NK-92 (cell line): ENCODE data around the gene NANOGP8.
"Not testable (repeated sequence)": the region's sequence is repeated elsewhere in the genome, so short reads cannot be mapped to it uniquely, and the experiment has no call there.

Experiments used
- DNase-seq: peaks from one replicate; lab custom pipeline; 2025; ENCODE audit not compliant: unreplicated experiment; lab: John Stamatoyannopoulos, UW

The NANOGP8 gene

DNA sequence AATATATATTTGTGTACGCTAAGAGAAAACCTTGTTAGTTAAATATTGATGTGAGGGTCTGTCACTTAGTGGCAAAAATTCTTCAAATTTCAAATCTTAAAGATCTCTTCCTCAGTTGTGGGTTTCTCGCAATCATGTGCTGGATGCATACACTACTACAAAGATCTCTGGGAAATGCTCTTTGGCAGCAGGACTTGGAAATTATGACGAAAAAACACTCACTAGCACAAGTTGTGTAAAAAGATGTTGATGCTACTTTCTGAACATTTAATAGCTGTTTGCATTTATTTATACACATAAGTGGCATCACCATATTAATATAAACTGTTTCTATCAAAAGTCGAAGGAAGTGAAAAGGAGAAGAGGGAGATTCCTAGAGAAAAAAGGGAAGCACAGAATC lies 10.8 kb upstream of the NANOGP8 start:
- DNase-seq = no peak

DNA sequence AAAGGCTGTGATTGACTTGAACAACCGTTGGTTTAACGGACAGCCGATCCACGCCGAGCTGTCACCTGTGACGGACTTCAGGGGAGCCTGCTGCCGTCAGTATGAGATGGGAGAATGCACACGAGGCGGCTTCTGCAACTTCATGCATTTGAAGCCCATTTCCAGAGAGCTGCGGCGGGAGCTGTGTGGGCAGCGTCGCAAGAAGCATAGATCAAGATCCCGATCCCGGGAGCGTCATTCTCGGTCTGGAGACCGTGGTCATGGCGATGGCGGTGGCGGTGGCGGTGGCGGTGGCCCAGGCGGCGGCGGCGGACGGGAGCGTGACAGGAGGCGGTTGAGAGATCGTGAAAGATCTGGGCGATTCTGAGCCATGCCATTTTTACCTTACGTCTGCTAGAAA lies 7.8 kb upstream of the NANOGP8 start:
- DNase-seq = no peak

DNA sequence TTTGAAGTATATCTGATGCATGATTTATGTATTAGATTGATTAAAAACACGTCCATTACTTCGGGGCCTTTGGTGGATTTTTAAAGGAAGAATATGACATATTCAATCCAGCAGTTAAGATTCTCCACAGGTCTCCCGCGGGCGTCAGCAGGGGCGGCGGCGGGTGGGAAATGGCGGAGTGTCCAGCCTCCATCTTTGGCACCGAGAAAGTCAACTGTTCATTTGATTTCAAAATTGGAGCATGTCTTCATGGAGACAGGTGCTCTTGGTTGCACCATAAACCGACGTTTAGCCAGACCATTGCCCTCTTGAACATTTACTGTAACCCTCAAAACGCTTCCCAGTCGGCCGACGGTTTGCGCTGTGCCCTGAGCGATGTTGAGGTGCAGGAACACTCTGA lies 7.2 kb upstream of the NANOGP8 start:
- no peak for DNase-seq

DNA sequence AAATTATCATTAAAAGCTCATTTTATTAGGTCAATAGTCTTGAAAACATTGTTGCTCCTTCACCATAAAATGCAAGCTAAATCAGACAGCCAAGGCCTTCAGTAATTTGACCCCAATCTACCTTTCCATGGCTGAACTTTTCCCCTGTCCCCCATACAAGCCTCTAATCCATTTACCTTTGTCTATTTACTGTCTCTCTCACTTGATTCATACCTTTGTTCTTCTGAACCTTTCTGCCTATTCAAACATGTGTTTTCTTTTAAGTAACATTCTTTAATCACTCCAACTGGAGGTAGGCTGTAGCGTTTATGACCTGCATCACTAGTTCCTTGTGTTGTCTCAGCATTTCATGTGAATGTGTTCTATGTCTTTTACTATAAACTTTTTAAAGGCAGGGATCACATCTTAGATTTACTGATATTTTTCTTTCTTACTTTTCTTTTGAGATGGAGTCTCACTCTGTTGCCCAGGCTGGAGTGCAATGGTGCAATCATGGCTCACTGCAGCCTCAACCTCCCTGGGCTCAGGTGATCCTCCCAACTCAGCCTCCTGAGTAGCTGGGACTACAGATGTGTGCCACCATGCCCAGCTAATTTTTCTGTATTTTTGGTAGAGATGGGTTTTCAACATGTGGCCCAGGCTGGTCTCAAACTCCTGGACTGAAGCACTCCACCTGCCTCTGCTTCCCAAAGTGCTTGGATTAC lies 5.2 kb upstream of the NANOGP8 start:
- DNase-seq = no peak

DNA sequence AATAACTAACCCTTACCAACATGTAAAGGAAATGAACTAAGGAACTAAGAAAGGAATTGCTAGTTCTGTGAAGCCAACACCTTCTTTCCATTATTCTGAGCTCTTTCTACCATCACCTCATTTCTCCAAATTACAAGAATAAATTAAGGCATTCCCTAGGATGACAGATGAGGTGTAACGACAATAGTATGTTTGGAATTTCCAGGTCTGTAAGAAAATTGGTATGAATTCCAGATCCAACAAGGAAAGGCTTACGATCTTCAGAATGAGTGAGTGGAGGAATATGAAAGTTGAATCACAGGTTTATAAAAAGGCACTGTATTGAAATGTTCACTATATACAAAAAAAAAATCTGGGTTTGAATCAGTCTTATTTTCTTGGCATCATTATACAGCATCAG lies 4.5 kb upstream of the NANOGP8 start:
- no peak for DNase-seq

DNA sequence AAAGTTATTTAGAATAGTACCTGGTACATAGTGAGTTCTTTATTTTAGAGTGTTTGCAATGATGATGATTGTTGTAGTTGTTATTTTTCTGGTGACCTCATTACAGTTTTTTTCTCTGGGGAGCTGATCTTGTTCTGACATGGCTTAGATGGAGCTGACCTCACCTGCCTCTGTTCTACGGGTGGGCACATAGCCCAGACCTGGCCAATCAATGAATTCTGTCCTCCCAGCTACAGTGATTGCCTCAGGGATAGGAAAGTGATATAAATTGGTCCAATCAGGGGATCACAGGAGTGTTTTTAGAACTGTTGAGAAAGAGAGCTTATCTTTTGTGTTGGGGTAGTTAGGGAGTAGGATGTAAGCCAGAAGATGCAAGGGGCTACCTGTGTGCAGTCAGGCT lies 3.2 kb upstream of the NANOGP8 start:
- DNase-seq = no peak

DNA sequence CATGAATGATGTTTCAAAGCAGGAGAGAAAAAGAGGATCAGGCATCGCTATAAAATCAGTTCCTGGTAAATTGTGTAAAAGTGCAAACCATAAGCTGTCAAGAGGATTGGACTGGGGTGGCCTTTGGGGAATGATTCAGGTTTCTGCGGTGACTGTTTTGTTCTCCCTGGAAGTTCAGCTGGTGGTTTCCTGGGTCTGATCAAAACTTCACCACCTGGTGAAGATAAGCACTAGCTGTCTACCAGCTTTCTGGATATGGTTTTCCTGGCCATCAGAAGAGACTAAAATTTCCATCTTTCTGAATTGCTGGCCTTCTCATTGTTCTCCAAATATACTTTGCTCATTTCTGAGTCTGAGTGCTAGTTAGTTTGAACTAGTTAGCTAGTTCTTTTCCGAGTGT lies 2.7 kb upstream of the NANOGP8 start:
- DNase-seq = no peak

DNA sequence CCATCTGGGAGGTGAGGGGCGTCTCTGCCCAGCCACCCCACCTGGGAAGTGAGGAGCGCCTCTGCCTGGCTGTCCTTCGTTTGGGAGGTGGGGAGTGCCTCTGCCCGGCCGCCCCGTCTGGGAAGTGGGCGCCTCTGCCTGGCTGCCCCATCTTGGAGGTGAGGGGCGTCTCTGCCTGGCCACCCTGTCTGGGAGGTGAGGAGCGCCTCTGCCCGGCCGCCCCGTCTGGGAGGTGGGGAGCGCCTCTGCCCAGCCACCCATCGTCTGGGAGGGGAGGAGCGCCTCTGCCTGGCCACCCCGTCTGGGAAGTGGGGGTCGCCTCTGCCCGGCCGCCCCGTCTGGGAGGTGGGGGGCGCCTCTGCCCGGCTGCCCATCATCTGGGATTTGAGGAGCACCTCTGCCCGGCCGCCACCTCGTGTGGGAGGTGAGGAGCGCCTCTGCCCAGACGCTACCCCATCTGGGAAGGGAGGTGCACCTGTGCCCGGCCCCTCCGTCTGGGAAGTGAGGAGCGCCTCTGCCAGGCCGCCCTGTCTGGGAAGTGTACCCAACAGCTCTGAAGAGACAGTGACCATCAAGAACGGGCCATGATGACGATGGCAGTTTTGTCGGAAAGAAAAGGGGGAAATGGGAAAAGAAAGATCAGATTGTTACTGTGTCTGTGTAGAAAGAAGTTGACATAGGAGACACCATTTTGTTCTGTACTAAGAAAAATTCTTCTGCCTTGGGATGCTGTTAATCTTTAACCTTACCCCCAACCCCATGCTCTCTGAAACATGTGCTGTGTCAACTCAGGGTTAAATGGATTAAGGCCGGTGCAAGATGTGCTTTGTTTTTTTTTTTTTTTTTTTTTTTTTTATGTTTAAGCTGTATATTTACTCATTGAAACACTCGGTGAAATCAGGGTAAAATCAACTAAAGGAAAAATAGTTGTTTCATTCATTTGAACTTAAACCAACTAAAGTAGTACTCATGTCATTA lies 2.4 kb downstream of the NANOGP8 start:
- DNase-seq = not testable (repeated sequence)

DNA sequence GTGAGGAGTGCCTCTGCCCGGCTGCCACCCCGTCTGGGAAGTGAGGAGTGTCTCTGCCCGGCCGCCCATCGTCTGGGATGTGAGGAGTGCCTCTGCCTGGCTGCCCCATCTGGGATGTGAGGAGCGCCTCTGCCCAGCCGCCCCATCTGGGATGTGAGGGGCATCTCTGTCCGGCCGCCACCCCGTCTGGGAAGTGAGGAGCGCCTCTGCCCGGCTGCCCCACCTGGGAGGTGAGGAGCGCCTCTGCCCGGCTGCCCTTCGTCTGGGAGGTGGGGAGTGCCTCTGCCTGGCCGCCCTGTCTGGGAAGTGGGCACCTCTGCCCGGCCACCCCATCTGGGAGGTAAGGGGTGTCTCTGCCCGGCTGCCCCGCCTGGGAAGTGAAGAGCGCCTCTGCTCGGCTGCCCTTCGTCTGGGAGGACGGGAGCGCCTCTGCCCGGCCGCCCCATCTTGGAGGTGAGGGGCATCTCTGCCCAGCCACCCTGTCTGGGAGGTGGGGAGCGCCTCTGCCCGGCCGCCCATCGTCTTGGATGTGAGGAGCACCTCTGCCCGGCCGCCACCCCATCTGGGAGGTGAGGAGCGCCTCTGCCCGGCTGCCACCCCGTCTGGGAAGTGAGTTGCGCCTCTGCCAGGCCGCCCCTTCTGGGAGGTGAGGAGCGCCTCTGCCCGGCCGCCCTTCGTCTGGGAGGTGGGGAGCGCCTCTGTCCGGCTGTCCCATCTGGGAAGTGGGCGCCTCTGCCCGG lies 3.3 kb downstream of the NANOGP8 start:
- DNase-seq = not testable (repeated sequence)

DNA sequence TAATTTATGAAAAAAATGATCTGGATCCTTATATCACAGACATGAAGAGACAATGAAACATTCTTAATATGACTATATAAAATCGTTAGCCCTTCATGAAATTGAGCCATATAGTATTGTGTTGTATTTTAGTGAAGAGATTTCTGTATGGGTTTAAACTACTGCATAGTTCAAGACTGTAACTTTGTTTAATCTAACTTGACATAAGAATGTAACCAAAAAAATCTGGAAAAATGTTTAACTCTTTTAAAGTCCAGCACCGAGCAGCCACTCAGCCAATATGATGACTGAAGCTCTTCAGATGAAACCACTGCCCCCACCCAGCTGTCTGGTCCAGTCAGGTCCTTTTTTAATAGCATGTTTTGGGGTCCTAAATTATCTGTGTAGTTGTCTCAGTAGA lies 4.9 kb downstream of the NANOGP8 start:
- DNase-seq = no peak

DNA sequence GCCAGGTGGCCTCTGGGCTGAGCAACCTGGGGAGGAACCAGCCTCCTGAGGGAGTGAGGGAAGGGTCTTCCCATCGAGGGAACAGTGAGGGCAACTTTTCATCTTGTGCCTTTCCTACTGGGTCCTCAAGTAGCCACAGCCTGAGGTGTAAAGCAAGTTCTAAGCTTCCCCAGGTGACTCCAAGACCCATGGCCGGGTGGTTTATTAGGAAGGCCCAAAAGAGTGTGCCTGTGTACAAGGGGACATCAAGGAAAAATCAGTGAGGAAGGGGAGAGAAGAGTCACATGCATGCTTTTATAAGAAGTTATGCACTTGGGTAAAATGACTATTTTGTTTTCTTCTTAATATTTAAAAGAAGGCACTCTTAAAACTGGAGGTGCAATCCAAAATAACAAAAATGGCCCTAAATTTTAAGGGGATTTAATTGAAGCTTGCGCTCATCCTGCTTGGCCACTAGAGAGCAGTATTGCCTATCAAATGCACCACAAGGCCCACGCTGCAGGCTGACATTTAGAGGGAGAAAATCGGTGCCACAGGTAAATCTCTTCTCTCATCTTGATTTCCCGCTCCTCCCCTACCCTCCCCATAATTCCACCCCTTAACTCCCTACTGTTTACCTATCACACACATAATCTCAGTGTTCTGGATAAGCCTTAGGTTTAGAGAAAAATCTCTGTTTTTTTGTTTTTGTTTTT lies 6.7 kb downstream of the NANOGP8 start:
- no peak for DNase-seq

DNA sequence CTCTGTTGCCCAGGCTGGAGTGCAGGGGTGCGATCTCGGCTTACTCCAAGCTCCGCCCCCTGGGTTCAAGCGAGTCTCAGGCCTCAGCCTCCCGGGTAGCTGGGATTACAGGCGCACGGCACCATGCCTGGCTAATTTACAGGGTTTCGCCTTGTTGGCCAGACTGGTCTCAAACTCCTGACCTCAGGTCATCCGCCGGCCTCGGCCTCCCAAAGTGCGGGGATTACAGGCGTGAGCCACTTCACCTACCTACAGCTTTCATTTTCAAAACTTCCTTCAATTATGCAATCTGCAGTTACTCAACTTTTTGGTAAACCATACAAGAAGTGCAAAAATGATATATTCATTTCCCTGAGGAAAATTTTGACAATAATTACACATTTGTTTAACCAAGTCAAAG lies 14.0 kb downstream of the NANOGP8 start:
- no peak for DNase-seq

DNA sequence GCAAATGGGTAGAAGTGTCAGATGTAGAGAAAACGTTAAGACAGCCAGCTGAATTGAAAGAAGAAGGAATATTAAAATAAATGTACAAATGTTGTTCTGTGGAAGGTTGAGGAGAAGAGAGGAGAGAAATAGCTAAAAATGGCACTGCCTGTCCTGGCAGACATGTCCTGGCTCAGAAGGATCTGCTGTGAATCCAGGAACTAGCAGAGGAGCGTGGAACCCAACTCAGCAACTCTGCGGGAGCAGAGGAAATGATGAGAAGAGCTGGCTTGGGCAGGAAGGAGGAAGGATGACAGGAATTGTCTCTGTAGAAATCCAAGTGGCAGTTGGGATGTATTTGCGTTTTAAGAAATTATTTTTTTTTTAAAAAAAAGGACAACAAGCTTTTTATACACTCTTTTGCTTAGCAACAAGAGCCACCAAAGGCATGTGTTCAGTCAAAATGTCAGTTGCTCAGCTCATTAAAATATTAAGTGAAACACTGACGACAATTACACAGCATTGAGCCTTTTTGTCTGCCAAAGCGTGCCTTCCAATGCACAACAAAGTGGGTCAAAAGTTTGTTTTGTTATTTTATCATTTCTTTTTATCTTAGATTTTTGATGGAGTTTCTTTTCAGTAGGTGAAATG lies 16.1 kb downstream of the NANOGP8 start:
- no peak for DNase-seq

DNA sequence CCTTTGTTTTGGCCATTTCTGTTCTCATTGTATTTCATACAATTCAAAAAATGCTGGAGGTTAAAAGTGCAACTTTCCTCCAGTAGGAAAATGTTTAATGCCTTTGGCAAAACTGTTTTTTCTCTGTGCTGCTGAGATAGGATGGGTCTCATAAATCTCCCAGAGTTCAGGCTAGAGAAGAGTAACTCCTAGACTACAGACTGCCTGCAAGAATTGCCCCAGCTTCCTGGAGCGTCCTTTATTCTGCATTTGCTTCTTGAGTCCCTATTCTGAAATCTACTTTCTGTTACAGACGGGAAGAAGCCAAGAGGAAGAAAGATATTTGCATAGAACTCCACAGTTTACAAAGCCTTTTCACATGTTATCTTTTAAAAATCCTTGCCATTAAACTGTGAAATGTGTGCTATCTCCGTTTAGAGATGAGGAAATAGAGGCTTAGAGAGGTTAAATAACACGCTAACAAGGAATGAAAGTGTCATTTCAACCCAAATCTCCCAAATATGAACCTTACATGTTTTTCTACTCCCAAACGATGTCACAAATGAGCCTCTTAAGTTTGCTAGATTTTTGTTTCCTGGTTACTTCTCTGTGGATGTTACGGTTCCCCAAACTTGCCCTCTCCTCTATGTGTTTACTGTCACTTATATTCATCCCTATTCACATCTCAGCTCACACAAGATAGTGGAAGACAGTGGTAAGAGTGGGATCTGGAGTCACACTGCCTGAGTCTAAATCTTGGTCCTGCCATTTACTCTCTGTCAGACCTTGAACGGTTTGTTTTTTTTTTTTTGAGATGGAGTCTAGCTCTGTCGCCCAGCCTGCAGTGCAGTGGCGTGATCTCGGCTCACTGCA lies 17.4 kb downstream of the NANOGP8 start:
- DNase-seq = no peak

DNA sequence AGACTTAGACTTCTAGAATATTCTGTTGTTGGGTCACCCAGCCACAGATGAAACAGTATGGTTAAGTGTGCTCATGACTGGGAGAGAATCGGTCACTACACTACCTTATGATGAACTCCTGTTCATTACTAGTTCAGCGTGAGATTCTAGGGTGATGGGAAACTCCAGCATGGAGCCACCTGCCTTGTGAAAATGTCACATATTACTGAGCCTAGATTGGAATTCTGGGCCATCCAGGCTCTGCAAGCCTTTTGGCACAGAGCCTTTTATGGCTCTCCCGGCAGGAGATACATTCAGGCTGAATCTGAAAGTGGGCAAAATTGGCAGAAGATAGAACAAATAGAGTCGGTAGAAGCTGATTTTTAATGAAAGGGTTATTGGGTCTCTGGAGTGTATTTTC lies 19.0 kb downstream of the NANOGP8 start:
- DNase-seq = no peak

DNA sequence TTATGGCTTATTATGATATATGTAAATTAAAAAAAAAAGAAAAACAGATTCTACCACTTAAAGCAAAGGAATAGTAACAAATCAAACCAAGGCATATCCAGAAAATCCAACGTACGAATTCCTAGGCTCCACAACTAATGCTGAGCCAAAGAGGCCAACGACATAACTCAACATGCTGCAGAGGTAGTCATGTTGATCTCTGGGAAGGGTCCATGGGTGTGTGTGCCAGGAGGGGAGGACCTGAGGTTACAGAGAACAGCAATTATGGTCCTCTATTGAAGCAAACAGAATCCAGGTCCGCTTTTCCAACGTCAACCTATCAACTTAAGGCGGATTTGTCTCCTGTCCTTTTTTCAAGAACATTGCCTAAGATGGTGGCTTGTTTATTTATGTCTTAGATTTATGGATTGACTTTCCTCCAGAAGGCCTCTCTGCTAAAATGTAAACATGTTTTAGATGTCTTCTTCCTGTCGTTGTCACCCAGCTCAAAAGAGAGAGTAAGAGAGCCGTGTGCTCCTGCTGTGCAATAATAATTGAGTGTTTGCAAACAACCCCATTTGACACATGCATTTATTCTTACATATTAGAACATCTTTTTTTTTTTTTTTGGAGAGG lies 20.4 kb downstream of the NANOGP8 start:
- DNase-seq = no peak

DNA sequence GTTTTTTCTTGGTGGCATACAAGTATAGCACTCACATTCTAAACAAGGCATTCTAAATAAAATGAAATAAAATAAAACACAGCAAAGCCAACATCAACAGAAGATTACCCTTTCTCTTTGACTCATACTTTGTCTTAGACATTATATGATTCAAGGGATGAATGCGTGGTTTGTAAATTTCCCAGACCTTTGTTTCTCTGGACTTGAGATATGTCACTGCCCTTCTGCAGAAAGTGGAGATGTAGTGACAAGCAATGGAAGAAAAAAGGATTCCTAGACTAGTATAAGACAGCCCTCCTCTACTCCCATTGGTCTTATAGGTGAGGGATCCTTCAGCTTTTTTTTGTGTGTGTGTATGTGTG lies 22.4 kb downstream of the NANOGP8 start:
- no peak for DNase-seq

DNA sequence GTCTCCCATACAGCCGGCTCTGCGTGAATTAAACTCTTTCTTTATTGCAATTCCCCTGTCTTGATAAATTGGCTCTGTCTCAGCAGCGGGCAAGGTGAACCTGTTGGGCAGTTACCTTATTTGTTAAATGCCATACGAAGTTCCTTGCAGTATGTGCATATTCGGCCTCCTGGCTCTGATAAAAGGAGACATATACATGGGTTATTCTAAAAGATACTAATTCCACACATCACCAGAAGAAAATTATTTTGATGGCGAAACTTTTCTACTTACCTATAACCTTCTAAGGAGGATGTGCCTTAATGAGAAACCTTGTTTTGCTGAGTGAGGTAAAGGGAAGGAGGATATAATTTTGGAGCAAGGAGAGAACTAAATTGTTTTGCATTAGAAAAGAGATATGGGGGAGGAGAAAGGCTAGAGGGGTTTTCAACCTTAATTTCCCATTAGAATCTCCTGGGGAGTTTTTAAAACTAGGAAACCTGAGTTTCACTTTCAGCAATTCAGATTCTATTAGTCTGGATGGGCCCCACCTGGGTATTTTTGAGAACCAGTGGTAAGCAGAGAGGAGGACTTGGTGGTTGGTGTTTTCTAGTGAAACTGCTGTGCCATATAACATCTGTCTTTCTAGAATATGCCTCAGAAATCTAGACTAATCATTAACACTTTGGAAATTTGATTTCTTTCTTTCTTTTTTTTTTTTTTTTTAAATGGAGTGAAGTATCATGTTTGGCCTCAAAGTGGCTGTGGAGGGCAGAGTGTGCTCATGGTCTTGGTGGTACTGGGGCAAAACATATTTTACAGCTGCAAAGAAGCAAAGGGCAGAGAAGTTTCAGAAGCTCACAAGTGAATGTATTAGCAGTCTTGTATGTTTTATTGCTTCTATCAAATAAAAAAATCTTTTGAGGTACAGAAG lies 23.0 kb downstream of the NANOGP8 start:
- no peak for DNase-seq
